ENCODE results near the gene ANKS6. TPM values are rescaled to one million over a fixed set of nuclear protein-coding genes. Genes with fewer than 3 reads are reported as not detected.

The ANKS6 gene
- total RNA-seq, 3 donors from 2014 or later (not counting 1 experiment from before 2014, with no cell fraction given) = 8.1 to 12.6 (median 10.5) TPM

- H3K4me3 Mint-ChIP-seq = no peak overlapping the region
- intact Hi-C loops (cut with micrococcal nuclease) = loop anchor here (5.0 kb wide), 1 partner anchor 256 kb away; no protein-coding TSS in a partner anchor
- no peaks in the 10 kb centered on the region for H3K36me3 Mint-ChIP-seq
- H3K27me3 Mint-ChIP-seq (ENCODE audit: low read depth in 2 of 2) = no peaks in the 10 kb centered on the region
- H3K27ac ChIP-seq (ENCODE audit: low read length) = no peak overlapping the region
- H3K4me1 ChIP-seq (ENCODE audit: control insufficient read depth, insufficient read depth, low read length) = peaks cover 19% of the 10 kb centered on the region
- no peak overlapping the region for H3K27ac Mint-ChIP-seq
- H3K9me3 ChIP-seq (ENCODE audit: control insufficient read depth, insufficient read depth, low read length) = no peaks in the 10 kb centered on the region
- TF ChIP-seq CTCF (IDR thresholded peaks at IDR 0.05) = no peak
- WGBS (ENCODE audit: insufficient coverage) = 91% methylated on average over 2 of the region's 2 CpGs
- H3K9me3 Mint-ChIP-seq = no peaks in the 10 kb centered on the region
- ATAC-seq (no peak), DNase-seq (no peak)
- H3K27me3 ChIP-seq (ENCODE audit: control insufficient read depth, insufficient read depth, low read length) = no peaks in the 10 kb centered on the region
- peaks cover 30 to 41% of the 10 kb centered on the region in 2 donors for H3K4me1 Mint-ChIP-seq
- no peak overlapping the region for H3K4me3 ChIP-seq (ENCODE audit: low read length)
- H3K36me3 ChIP-seq (ENCODE audit: control insufficient read depth, insufficient read depth, low read length) = no peaks in the 10 kb centered on the region
Observed at GRCh38 chr9:98793031-98793430, 3.3 kb downstream of the ANKS6 start.

GRCh38 chr9:98791608-98792490 lies 4.5 kb downstream of the ANKS6 start:
- intact Hi-C loops (cut with micrococcal nuclease) = loop anchor here (2.0 to 5.0 kb wide), 2 partner anchors 255 to 477 kb away; no protein-coding TSS in a partner anchor
- no peak overlapping the region for H3K4me3 Mint-ChIP-seq
- DNase-seq (no peak), ATAC-seq (no peak)
- Histone ChIP-seq H3K4me1 (ENCODE audit: control insufficient read depth, insufficient read depth, low read length) (peaks cover 16% of the 10 kb centered on the region), H3K9me3 (ENCODE audit: control insufficient read depth, insufficient read depth, low read length) (no peaks in the 10 kb centered on the region), H3K27me3 (ENCODE audit: control insufficient read depth, insufficient read depth, low read length) (no peaks in the 10 kb centered on the region), H3K36me3 (ENCODE audit: control insufficient read depth, insufficient read depth, low read length) (no peaks in the 10 kb centered on the region), H3K27ac (ENCODE audit: low read length) (no peak overlapping the region), H3K4me3 (ENCODE audit: low read length) (no peak overlapping the region)
- no peaks in the 10 kb centered on the region for H3K36me3 Mint-ChIP-seq
- no peaks in the 10 kb centered on the region for H3K27me3 Mint-ChIP-seq (ENCODE audit: low read depth in 2 of 2)
- H3K27ac Mint-ChIP-seq = no peak overlapping the region
- H3K4me1 Mint-ChIP-seq = peaks cover 26 to 32% of the 10 kb centered on the region in 2 donors
- H3K9me3 Mint-ChIP-seq = no peaks in the 10 kb centered on the region
- no peak for TF ChIP-seq CTCF (IDR thresholded peaks at IDR 0.05)
- WGBS (ENCODE audit: insufficient coverage) = 86% methylated on average over 18 of the region's 18 CpGs

- H3K27ac Mint-ChIP-seq = no peak overlapping the region
- peak; percentile 83 to 87 (median 87) for ATAC-seq
- WGBS (ENCODE audit: insufficient coverage) = 61% methylated on average over 10 of the region's 10 CpGs
Observed at GRCh38 chr9:98790842-98791607, 5.3 kb downstream of the ANKS6 start.

More at GRCh38 chr9:98790842-98791607, 5.3 kb downstream of the ANKS6 start:
- Mint-ChIP-seq H3K27me3 (ENCODE audit: low read depth in 2 of 2) (no peaks in the 10 kb centered on the region), H3K4me3 (no peak overlapping the region), H3K36me3 (no peaks in the 10 kb centered on the region), H3K4me1 (peaks cover 24 to 29% of the 10 kb centered on the region in 2 donors), H3K9me3 (no peaks in the 10 kb centered on the region)
- peak; percentile 96 for TF ChIP-seq CTCF (IDR thresholded peaks at IDR 0.05)
- no peaks in the 10 kb centered on the region for H3K36me3 ChIP-seq (ENCODE audit: control insufficient read depth, insufficient read depth, low read length)
- intact Hi-C loops (cut with micrococcal nuclease) = loop anchor here (2.0 to 5.0 kb wide), 2 partner anchors 254 to 476 kb away; no protein-coding TSS in a partner anchor
- peaks cover 12% of the 10 kb centered on the region for H3K4me1 ChIP-seq (ENCODE audit: control insufficient read depth, insufficient read depth, low read length)
- no peaks in the 10 kb centered on the region for H3K27me3 ChIP-seq (ENCODE audit: control insufficient read depth, insufficient read depth, low read length)
- no peak overlapping the region for H3K27ac ChIP-seq (ENCODE audit: low read length)
- H3K9me3 ChIP-seq (ENCODE audit: control insufficient read depth, insufficient read depth, low read length) = no peaks in the 10 kb centered on the region
- DNase-seq = peak; percentile 60 to 75
- no peak overlapping the region for H3K4me3 ChIP-seq (ENCODE audit: low read length)

Measured in natural killer cell (primary cell).